Tibial artery (tissue), 4 donors: ENCODE results near the gene CPHXL.

Experiments
- DNase-seq, 2 donors: peaks; one replicate each; pipeline ENCODE4 v3.0.0-alpha.2; 2019
- H3K27ac ChIP-seq, 2 donors: fragments of 200-600 bp; sonication (generic) in 1 of 2; 1 replicate in 1 of 2; 2 replicates in 1 of 2; pipeline ENCODE4 v1.5.1; 2018 to 2019; ENCODE audit warnings: mild to moderate bottlenecking in 1 of 2
- H3K27me3 ChIP-seq, 2 donors: fragments of 200-600 bp; sonication (generic) in 1 of 2; one replicate each; pipeline versions ENCODE4 v1.5.1 to v1.6.0; 2016 to 2019
- H3K36me3 ChIP-seq, 3 donors: fragments of 200-600 bp; sonication (generic) in 2 of 3; one replicate each; pipeline ENCODE4 v1.5.1; 2016 to 2019; ENCODE audit warnings: mild to moderate bottlenecking in 2 of 3
- H3K4me1 ChIP-seq, 4 donors: fragments of 200-600 bp; sonication (generic) in 2 of 4; 1 replicate in 3 of 4; 2 replicates in 1 of 4; pipeline ENCODE4 v1.5.1; 2016 to 2019
- H3K4me3 ChIP-seq, 2 donors: fragments of 200-600 bp; sonication (generic) in 1 of 2; 1 replicate in 1 of 2; 2 replicates in 1 of 2; pipeline ENCODE4 v1.5.1; 2018 to 2019; ENCODE audit warnings: mild to moderate bottlenecking in 2 of 2
- H3K9me3 ChIP-seq, 3 donors: fragments of 200-600 bp; sonication (generic) in 1 of 3; one replicate each; pipeline ENCODE4 v1.5.1; 2016 to 2019
- CTCF ChIP-seq, 2 experiments: fragments of 200-600 bp in 1 of 2; fragments of 450-650 bp in 1 of 2; IDR thresholded peaks; one replicate each; pipeline ENCODE4 v1.5.1; 2017 to 2019; ENCODE audit warnings: antibody characterized with exemption in 2 of 2, mild to moderate bottlenecking in 1 of 2, moderate library complexity in 1 of 2
- intact Hi-C: fragments of 100-400 bp; cut with DNase I; formaldehyde crosslinking; loops from one replicate; pipeline ENCODE4 v1.15.0; 2023; ENCODE audit warnings: low total_unique reads

The CPHXL gene

GRCh38 chr16:75687361-75687760 lies 38.9 kb downstream of the CPHXL start:
- H3K27ac ChIP-seq, result no peak overlapping the region
- H3K4me3 ChIP-seq, result no peak overlapping the region
- intact Hi-C loops, result no loop called here
- H3K9me3 ChIP-seq, result no peaks in the 10 kb centered on the region
- DNase-seq, result no peak
- no peaks in the 10 kb centered on the region for H3K27me3 ChIP-seq
- H3K36me3 ChIP-seq, result no peaks in the 10 kb centered on the region
- H3K4me1 ChIP-seq, result no peaks in the 10 kb centered on the region
- TF ChIP-seq CTCF (IDR thresholded peaks at IDR 0.05), result no peak

- Histone ChIP-seq H3K27me3 (no peaks in the 10 kb centered on the region), H3K36me3 (no peaks in the 10 kb centered on the region), H3K4me1 (no peaks in the 10 kb centered on the region), H3K27ac (no peak overlapping the region), H3K4me3 (no peak overlapping the region), H3K9me3 (no peaks in the 10 kb centered on the region)
- no peak for TF ChIP-seq CTCF (IDR thresholded peaks at IDR 0.05)
- DNase-seq, result no peak
- intact Hi-C loops, result no loop called here
Measured at GRCh38 chr16:75682308-75682707, 44.0 kb downstream of the CPHXL start.

GRCh38 chr16:75679366-75679765 lies 46.9 kb downstream of the CPHXL start:
- no peak overlapping the region for H3K27ac ChIP-seq
- H3K27me3 ChIP-seq, result no peaks in the 10 kb centered on the region
- no peak overlapping the region for H3K4me3 ChIP-seq
- no peaks in the 10 kb centered on the region for H3K4me1 ChIP-seq
- no peaks in the 10 kb centered on the region for H3K36me3 ChIP-seq
- intact Hi-C loops, result no loop called here
- no peaks in the 10 kb centered on the region for H3K9me3 ChIP-seq
- no peak for DNase-seq
- TF ChIP-seq CTCF (IDR thresholded peaks at IDR 0.05), result no peak

GRCh38 chr16:75676909-75677308 lies 49.4 kb downstream of the CPHXL start, which contains the start of gene CPHXL2:
CPHXL2 (minus strand) TSS chr16:75677009; CDS start chr16:75676999, 10 bp downstream.
- Histone ChIP-seq H3K4me3 (no peak within 1 kb of the TSS), H3K4me1 (no peaks in the 10 kb centered on the region), H3K27me3 (no peaks in the 10 kb centered on the region), H3K36me3 (no peaks in the 10 kb centered on the region), H3K9me3 (no peaks in the 10 kb centered on the region), H3K27ac (no peak within 1 kb of the TSS)
- intact Hi-C loops, result no loop called here
- no peak for DNase-seq
- TF ChIP-seq CTCF (IDR thresholded peaks at IDR 0.05), result no peak

GRCh38 chr16:75667503-75667902 lies 58.8 kb downstream of the CPHXL start:
- no peaks in the 10 kb centered on the region for H3K4me1 ChIP-seq
- DNase-seq, result no peak
- intact Hi-C loops, result no loop called here
- H3K36me3 ChIP-seq, result no peaks in the 10 kb centered on the region
- no peak for TF ChIP-seq CTCF (IDR thresholded peaks at IDR 0.05)
- no peaks in the 10 kb centered on the region for H3K27me3 ChIP-seq
- H3K27ac ChIP-seq, result no peak overlapping the region
- H3K9me3 ChIP-seq, result no peaks in the 10 kb centered on the region
- H3K4me3 ChIP-seq, result no peak overlapping the region
